GM12864 (cell line): ENCODE data around the gene TSPAN5.
"Not testable (repeated sequence)": the region's sequence is repeated elsewhere in the genome, so short reads cannot be mapped to it uniquely, and the experiment has no call there.

Experiments
- DNase-seq: peaks from one replicate; pipeline ENCODE4 v3.0.0-alpha.2; 2011; ENCODE audit warnings: low read depth
- H3K4me3 ChIP-seq: 2 replicates; pipeline ENCODE4 v1.5.1; 2011; ENCODE audit warnings: mild to moderate bottlenecking, low read depth, low read length, control low read depth
- CTCF ChIP-seq: IDR thresholded peaks from 2 replicates; pipeline ENCODE4 v1.5.1; 2011; ENCODE audit warnings: low read depth, mild to moderate bottlenecking, moderate library complexity, low read length, control low read depth, inconsistent platforms; ENCODE audit errors: missing control alignments

The TSPAN5 gene

GRCh38 chr4:98481167-98481566, 177.2 kb downstream of the TSPAN5 start:
- H3K4me3 ChIP-seq = no peak overlapping the region
- no peak for DNase-seq
- TF ChIP-seq CTCF = no peak

- no peak for TF ChIP-seq CTCF
- DNase-seq = no peak
- no peak overlapping the region for H3K4me3 ChIP-seq
Observed at GRCh38 chr4:98480535-98480934, 177.9 kb downstream of the TSPAN5 start.

GRCh38 chr4:98479590-98479989, 178.8 kb downstream of the TSPAN5 start:
- not testable (repeated sequence) for DNase-seq, H3K4me3 ChIP-seq

GRCh38 chr4:98476891-98477290, 181.5 kb downstream of the TSPAN5 start:
- peak; percentile 9 for TF ChIP-seq CTCF

GRCh38 chr4:98474408-98474844, 184.0 kb downstream of the TSPAN5 start:
- no peak for TF ChIP-seq CTCF
- no peak overlapping the region for H3K4me3 ChIP-seq
- DNase-seq = no peak

More at GRCh38 chr4:98476891-98477290, 181.5 kb downstream of the TSPAN5 start:
- DNase-seq = no peak
- no peak overlapping the region for H3K4me3 ChIP-seq

- TF ChIP-seq CTCF = no peak
- no peak overlapping the region for H3K4me3 ChIP-seq
- DNase-seq = no peak
Observed at GRCh38 chr4:98473046-98473445, 185.4 kb downstream of the TSPAN5 start.

GRCh38 chr4:98470831-98471230, 187.6 kb downstream of the TSPAN5 start:
- no peak for TF ChIP-seq CTCF
- DNase-seq = no peak
- no peak overlapping the region for H3K4me3 ChIP-seq

- no peak for TF ChIP-seq CTCF
- no peak overlapping the region for H3K4me3 ChIP-seq
- DNase-seq = no peak
Observed at GRCh38 chr4:98470366-98470765, 188.0 kb downstream of the TSPAN5 start.
